GM21423 (cell line): Measurements from ENCODE around the gene VRK1.

Experiments
- ATAC-seq: cut with Tn5 transposase; IDR thresholded peaks from one replicate; pipeline ENCODE4 v1.9.1; 2021; ENCODE audit warnings: mild to moderate bottlenecking, moderate library complexity; ENCODE audit not compliant: unreplicated experiment

VRK1 gene

GRCh38 chr14:96915478-96915877 lies 118.3 kb downstream of the VRK1 start:
- no peak for ATAC-seq

GRCh38 chr14:96916751-96917150 lies 119.6 kb downstream of the VRK1 start:
- ATAC-seq = no peak

- ATAC-seq = no peak
These were observed 120.3 kb downstream of the VRK1 start for GRCh38 chr14:96917442-96917963.

DNA sequence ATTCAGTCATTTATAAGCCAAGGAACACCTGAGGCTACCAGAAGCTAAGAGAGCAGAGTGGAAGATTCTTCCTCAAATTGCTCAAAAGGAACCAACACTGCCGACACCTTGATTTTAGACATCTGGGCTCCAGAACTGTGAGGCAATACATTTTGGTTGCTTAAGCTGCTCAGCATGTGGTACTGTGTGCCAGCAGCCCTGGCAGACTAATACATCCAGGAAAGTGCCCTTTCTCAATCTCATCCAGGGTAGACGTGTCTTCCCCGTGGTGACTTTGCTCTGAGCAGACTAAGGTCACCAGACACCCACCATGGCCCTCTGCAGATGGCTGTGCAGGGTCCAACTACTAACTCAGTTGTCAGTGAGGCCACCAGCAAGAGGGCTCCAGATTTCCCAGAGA lies 122.8 kb downstream of the VRK1 start:
- no peak for ATAC-seq

- no peak for ATAC-seq
These were observed 123.6 kb downstream of the VRK1 start for GRCh38 chr14:96920820-96921219.

DNA sequence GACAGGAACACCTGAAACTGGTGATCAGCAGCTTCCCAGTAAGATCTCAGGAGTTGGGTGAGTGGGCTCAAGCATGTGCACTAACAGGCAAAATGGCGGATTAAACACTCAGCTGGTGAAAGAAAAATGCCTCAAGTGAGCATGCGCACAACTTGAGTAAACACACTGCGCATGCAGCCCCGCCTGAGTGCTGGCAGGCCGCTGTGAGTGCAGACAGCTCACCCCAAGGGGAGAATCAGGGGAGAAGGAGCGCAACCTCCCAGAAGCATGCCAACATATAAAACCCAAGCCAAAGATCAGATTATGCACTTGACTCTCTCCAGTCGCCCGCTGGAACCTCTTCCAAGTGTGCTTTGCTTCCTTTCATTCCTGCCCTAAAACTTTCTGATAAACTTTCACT lies 125.8 kb downstream of the VRK1 start:
- no peak for ATAC-seq

DNA sequence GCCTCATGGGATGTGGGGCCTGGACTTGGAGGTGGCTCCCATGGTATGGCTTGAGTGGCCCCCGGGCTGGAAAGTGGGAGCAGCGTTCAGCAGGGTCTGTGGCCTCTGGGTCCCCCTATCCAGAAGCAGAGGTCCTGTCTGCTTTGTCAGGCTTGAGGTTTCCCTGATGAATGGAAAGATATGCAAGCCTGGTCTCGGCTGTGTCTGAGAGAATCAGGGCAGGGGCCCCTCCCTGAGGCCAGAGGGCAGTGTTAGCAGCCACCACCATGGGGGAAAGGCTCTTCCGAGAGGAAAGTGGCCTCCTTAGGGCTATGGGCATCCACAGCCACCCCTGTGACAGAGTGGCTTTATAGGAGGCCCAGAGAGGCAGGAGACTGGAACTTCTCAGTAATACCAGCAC lies 128.2 kb downstream of the VRK1 start:
- no peak for ATAC-seq

- no peak for ATAC-seq
These were observed 128.8 kb downstream of the VRK1 start for GRCh38 chr14:96926001-96926400.

- no peak for ATAC-seq
These were observed 131.7 kb downstream of the VRK1 start for GRCh38 chr14:96928779-96929380.

- no peak for ATAC-seq
These were observed 132.8 kb downstream of the VRK1 start for GRCh38 chr14:96929950-96930349.

- ATAC-seq = no peak
These were observed 133.3 kb downstream of the VRK1 start for GRCh38 chr14:96930526-96930925.
